ENCODE measurements around the gene FRMD4A. TPM values are rescaled to one million over a fixed set of nuclear protein-coding genes. Genes with fewer than 3 reads are reported as not detected.
"Not testable (repeated sequence)": the region's sequence is repeated elsewhere in the genome, so short reads cannot be mapped to it uniquely, and the experiment has no call there.

FRMD4A gene
- total RNA-seq, 2 donors from 2014 or later: 55.9 to 81.0 TPM

DNA sequence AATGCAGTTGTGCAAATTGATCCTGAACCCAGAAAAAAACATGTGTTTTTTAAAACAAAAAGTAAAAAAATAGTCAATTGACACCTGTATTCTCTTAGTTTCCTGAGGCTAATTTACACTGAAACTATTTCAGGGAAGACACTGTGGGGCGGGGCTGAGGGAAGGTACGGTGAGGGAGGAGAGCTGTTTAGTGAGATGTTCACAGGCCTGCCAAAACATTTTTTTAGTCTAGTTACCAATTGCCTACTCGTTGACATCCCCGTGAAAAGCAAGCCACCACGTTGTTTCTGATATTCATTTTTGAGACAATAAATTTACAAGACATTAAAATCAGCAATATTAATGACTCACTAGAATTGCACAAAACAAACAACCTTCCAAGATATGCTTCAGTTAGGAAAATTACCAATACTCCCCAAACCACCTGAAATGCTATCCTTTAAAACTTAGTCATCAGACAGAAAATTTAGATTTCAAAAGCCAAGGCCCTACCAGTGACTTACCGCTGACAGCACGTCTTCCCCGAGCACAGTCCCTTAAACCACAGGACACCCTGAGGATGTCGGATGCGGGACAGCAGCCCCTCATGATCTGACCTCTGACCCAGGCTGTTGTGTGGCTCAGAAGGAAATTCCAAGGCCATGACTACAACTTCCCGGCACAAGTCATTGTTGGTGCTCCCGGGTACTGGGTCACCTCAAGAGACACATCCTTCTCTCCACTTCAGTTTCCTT is 464.8 kb downstream of the FRMD4A start:
- TF ChIP-seq, protein P1, sequence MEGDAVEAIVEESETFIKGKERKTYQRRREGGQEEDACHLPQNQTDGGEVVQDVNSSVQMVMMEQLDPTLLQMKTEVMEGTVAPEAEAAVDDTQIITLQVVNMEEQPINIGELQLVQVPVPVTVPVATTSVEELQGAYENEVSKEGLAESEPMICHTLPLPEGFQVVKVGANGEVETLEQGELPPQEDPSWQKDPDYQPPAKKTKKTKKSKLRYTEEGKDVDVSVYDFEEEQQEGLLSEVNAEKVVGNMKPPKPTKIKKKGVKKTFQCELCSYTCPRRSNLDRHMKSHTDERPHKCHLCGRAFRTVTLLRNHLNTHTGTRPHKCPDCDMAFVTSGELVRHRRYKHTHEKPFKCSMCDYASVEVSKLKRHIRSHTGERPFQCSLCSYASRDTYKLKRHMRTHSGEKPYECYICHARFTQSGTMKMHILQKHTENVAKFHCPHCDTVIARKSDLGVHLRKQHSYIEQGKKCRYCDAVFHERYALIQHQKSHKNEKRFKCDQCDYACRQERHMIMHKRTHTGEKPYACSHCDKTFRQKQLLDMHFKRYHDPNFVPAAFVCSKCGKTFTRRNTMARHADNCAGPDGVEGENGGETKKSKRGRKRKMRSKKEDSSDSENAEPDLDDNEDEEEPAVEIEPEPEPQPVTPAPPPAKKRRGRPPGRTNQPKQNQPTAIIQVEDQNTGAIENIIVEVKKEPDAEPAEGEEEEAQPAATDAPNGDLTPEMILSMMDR (IDR thresholded peaks at IDR 0.05): no peak
- Histone ChIP-seq H3K27ac (peak overlapping the region in 1 of 2 donors; percentile 44), H3K36me3 (no peaks in the 10 kb centered on the region), H3K9me3 (no peaks in the 10 kb centered on the region), H3K27me3 (replicated peaks; ENCODE audit: insufficient read depth) (no peaks in the 10 kb centered on the region), H3K4me1 (ENCODE audit: control insufficient read depth in 1 of 2, low read depth in 2 of 2) (peaks cover 0 to 36% of the 10 kb centered on the region in 2 donors), H3K4me3 (no peak overlapping the region)
- no peak for ATAC-seq (ENCODE audit: insufficient number of reproducible peaks, low FRiP score, low read depth)
- DNase-seq (ENCODE audit: low spot score): no peak

DNA sequence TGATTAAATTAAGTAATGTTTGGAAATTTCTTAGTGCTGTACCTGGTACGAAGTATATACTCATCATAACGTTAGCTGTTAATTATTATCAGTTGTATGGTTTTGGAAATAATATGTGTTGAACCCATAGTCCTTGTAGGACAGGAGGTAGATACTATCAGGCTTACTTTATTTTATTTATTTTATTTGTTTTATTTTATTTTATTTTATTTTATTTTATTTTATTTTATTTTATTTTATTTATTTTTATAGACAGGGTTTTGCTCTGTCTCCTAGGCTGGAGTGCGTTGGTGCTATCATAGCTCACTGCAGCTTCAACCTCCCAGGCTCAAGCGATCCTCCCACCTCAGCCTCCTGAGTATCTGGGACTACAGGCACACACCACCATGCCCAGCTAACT is 465.5 kb downstream of the FRMD4A start:
- not testable (repeated sequence) for H3K27me3 ChIP-seq (replicated peaks; ENCODE audit: insufficient read depth); H3K9me3 ChIP-seq; ATAC-seq (ENCODE audit: insufficient number of reproducible peaks, low FRiP score, low read depth); H3K4me3 ChIP-seq; DNase-seq (ENCODE audit: low spot score); H3K27ac ChIP-seq; H3K36me3 ChIP-seq
- peaks cover 0 to 36% of the 10 kb centered on the region in 2 donors for H3K4me1 ChIP-seq (ENCODE audit: control insufficient read depth in 1 of 2, low read depth in 2 of 2)

DNA sequence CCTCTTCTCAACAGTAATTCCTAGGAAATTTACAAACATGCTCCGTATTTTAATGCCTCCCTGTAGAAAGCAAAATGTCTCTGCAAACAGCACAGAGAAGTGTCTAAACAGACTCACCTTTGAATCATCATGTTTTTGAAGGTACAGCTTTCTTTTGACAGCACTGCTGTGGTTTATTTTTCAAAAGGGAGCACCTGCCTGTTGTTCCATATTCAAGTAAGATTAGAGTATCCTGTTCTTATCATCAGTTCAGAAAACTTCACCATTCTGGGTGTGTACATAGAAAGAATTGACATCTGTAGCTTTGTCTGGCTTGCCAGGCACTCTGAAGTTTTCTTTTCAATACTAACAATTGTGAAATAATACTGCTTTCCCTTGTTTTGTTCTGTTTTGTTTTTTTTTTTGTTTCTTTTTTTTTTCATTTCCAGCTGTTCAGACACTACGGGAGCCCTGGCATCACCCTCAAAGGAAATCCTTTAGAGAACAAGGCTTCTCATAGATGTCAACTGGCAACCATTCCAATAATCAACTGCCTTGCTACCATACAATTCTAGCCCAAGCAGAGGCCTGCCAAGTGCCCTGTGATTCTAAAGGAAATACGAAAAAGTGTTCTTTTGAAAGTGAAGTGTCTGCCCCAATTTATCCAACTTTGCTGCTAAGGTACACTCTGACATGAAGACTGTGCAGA is 468.0 kb downstream of the FRMD4A start:
- Histone ChIP-seq H3K36me3 (no peaks in the 10 kb centered on the region), H3K27me3 (replicated peaks; ENCODE audit: insufficient read depth) (no peaks in the 10 kb centered on the region), H3K4me3 (no peak overlapping the region), H3K9me3 (no peaks in the 10 kb centered on the region), H3K27ac (peak overlapping the region; percentile 13 to 20), H3K4me1 (ENCODE audit: control insufficient read depth in 1 of 2, low read depth in 2 of 2) (peaks cover 0 to 43% of the 10 kb centered on the region in 2 donors)
- DNase-seq (ENCODE audit: low spot score) (no peak), ATAC-seq (ENCODE audit: insufficient number of reproducible peaks, low FRiP score, low read depth) (no peak)
- TF ChIP-seq, protein P1 (IDR thresholded peaks at IDR 0.05): no peak

DNA sequence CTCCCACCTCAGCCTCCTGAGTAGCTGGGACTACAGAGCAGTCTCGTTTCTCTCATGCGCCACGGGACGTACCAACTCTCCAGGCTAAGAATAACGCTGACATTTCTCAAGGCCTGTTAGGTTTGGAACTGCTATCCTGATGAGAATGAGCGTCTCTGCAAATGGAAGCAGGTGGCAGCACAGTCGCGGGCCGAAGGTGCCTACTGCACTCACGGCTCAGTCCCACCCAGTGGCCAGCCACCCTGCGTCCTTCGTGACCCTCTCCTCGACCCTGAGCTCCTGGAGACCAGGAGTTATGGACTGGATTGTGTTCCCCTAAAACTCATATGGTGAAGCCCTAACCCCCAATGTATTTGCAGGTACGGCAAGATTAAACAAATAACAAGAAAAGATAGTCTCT is 469.8 kb downstream of the FRMD4A start:
- TF ChIP-seq, protein P1 (IDR thresholded peaks at IDR 0.05): no peak
- no peaks in the 10 kb centered on the region for H3K9me3 ChIP-seq
- ATAC-seq (ENCODE audit: insufficient number of reproducible peaks, low FRiP score, low read depth) (no peak), DNase-seq (ENCODE audit: low spot score) (no peak)
- no peak overlapping the region for H3K27ac ChIP-seq
- H3K4me1 ChIP-seq (ENCODE audit: control insufficient read depth in 1 of 2, low read depth in 2 of 2): peaks cover 0 to 29% of the 10 kb centered on the region in 2 donors
- no peak overlapping the region for H3K4me3 ChIP-seq
- no peaks in the 10 kb centered on the region for H3K36me3 ChIP-seq
- H3K27me3 ChIP-seq (replicated peaks; ENCODE audit: insufficient read depth): no peaks in the 10 kb centered on the region

DNA sequence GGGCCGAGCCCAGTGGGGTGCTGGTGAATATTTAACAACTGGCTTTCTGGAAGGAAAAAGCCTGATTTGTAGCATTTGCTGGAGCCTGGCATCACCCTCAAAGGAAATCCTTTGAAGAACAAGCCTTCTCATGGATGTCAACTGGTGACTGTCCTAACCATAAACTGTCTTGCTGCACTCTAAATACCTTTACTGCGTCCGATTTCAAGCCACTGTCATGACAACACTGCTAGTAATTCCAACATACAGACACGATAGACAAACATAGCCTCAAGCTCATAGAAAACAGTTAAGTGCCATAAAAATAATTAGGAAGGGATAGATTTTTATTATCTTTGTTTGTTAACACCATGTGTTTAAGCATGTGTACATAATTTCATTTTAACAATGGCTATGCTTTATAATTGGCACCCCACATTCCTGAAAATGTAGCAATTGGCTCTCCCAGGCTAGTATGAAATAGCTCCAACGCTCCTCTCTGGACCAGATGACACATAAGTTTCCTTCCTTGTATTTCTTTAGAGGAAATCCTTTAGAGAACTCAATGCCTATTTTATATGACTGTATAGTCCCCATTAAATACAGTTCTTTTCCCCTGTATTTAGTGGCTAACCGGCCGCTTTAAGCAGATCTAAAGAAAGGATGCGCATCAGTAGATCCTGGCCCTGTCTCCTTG is 470.6 kb downstream of the FRMD4A start:
- DNase-seq (ENCODE audit: low spot score) (no peak), ATAC-seq (ENCODE audit: insufficient number of reproducible peaks, low FRiP score, low read depth) (no peak)
- no peak overlapping the region for H3K4me3 ChIP-seq
- H3K9me3 ChIP-seq: no peaks in the 10 kb centered on the region
- H3K27ac ChIP-seq: peak overlapping the region in 1 of 2 donors; percentile 10
- H3K4me1 ChIP-seq (ENCODE audit: control insufficient read depth in 1 of 2, low read depth in 2 of 2): peaks cover 0 to 24% of the 10 kb centered on the region in 2 donors
- H3K36me3 ChIP-seq: no peaks in the 10 kb centered on the region
- H3K27me3 ChIP-seq (replicated peaks; ENCODE audit: insufficient read depth): no peaks in the 10 kb centered on the region
- TF ChIP-seq, protein P1 (IDR thresholded peaks at IDR 0.05): no peak
